Hepatocyte (in vitro differentiated cells): ENCODE data around the gene PXDN. TPM values are rescaled to one million over a fixed set of nuclear protein-coding genes. Genes with fewer than 3 reads are reported as not detected.

Source experiments
- DNase-seq: peaks from one replicate; pipeline ENCODE4 v3.0.0-alpha.2; 2016; ENCODE audit warnings: low spot score
- H2AFZ ChIP-seq: fragments of 200-600 bp; sonication (generic); 2 replicates; pipeline ENCODE4 v1.6.0; 2016; ENCODE audit warnings: antibody characterized with exemption, mild to moderate bottlenecking
- H3K27ac ChIP-seq: fragments of 200-600 bp; sonication (generic); 2 replicates; pipeline ENCODE4 v1.5.1; 2016; ENCODE audit warnings: mild to moderate bottlenecking
- H3K27me3 ChIP-seq: fragments of 200-600 bp; sonication (generic); 2 replicates; pipeline ENCODE4 v1.6.1; 2016
- H3K36me3 ChIP-seq: fragments of 200-600 bp; sonication (generic); replicated peaks from 2 replicates; pipeline ENCODE4 v1.5.1; 2016; ENCODE audit warnings: low read depth; ENCODE audit not compliant: insufficient read depth
- H3K4me1 ChIP-seq: fragments of 200-600 bp; sonication (generic); 2 replicates; pipeline ENCODE4 v1.5.1; 2016; ENCODE audit warnings: mild to moderate bottlenecking, moderate library complexity; ENCODE audit not compliant: insufficient read depth
- H3K4me2 ChIP-seq: fragments of 200-600 bp; sonication (generic); 2 replicates; pipeline ENCODE4 v1.6.0; 2016
- H3K4me3 ChIP-seq: fragments of 200-600 bp; sonication (generic); 2 replicates; pipeline ENCODE4 v1.5.1; 2016; ENCODE audit warnings: mild to moderate bottlenecking
- H3K79me2 ChIP-seq: fragments of 200-600 bp; sonication (generic); 2 replicates; pipeline ENCODE4 v1.6.0; 2017; ENCODE audit warnings: mild to moderate bottlenecking
- H3K9me2 ChIP-seq: fragments of 200-600 bp; sonication (generic); replicated peaks from 2 replicates; pipeline ENCODE4 v1.6.0; 2017; ENCODE audit warnings: mild to moderate bottlenecking; ENCODE audit not compliant: insufficient read depth
- H3K9me3 ChIP-seq: fragments of 200-600 bp; sonication (generic); 2 replicates; pipeline ENCODE4 v1.5.1; 2016; ENCODE audit warnings: low read depth, mild to moderate bottlenecking
- H4K20me1 ChIP-seq: fragments of 200-600 bp; sonication (generic); 2 replicates; pipeline ENCODE4 v1.6.0; 2016; ENCODE audit warnings: mild to moderate bottlenecking; ENCODE audit not compliant: insufficient read depth, poor library complexity, severe bottlenecking
- EZH2 ChIP-seq: fragments of 200-600 bp; sonication (generic); IDR thresholded peaks from 2 replicates; pipeline ENCODE4 v1.6.1; 2016; ENCODE audit warnings: antibody characterized with exemption, mild to moderate bottlenecking, borderline replicate concordance
- EZH2phosphoT487 ChIP-seq: fragments of 200-600 bp; sonication (generic); IDR thresholded peaks from one replicate; pipeline ENCODE4 v1.6.1; 2018; ENCODE audit warnings: antibody characterized with exemption, mild to moderate bottlenecking, low read depth, moderate library complexity; ENCODE audit not compliant: unreplicated experiment, severe bottlenecking
- WGBS: methylation state at CpG from one replicate; pipeline ENCODE4 v1.1.6; 2016; ENCODE audit warnings: low lambda C conversion rate; ENCODE audit errors: missing lambda C conversion rate; 5-methylcytosine and 5-hydroxymethylcytosine counted together
- polyA plus RNA-seq: library from polyadenylated mRNA; unstranded; fragments of >200 nt; fragmentation: Nextera tagmentation; extraction: Ambion mirVana; gene quantifications from 2 replicates; pipeline ENCODE4 v1.2.1, GENCODE V29; 2016
- total RNA-seq: library from RNA; depleted of rRNA; stranded (reverse); fragments of >200 nt; gene quantifications from 2 replicates; pipeline ENCODE4 v1.2.3, GENCODE V29; 2014
- TF ChIP-seq, protein P1 (sequence below): fragments of 200-600 bp; sonication (generic); IDR thresholded peaks from 2 replicates; pipeline ENCODE4 v1.5.1; 2016; ENCODE audit warnings: antibody characterized with exemption, mild to moderate bottlenecking; ENCODE audit not compliant: poor library complexity

The PXDN gene
- total and polyA plus RNA-seq, 2 experiments from 2014 or later, result 107 to 118 TPM

GRCh38 chr2:1618974-1619373 is 125.3 kb downstream of the PXDN start:
- Histone ChIP-seq H2AFZ (no peak overlapping the region), H3K4me1 (peaks cover 6% of the 10 kb centered on the region)
- TF ChIP-seq, protein P1, sequence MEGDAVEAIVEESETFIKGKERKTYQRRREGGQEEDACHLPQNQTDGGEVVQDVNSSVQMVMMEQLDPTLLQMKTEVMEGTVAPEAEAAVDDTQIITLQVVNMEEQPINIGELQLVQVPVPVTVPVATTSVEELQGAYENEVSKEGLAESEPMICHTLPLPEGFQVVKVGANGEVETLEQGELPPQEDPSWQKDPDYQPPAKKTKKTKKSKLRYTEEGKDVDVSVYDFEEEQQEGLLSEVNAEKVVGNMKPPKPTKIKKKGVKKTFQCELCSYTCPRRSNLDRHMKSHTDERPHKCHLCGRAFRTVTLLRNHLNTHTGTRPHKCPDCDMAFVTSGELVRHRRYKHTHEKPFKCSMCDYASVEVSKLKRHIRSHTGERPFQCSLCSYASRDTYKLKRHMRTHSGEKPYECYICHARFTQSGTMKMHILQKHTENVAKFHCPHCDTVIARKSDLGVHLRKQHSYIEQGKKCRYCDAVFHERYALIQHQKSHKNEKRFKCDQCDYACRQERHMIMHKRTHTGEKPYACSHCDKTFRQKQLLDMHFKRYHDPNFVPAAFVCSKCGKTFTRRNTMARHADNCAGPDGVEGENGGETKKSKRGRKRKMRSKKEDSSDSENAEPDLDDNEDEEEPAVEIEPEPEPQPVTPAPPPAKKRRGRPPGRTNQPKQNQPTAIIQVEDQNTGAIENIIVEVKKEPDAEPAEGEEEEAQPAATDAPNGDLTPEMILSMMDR, result no peak
- TF ChIP-seq EZH2phosphoT487 (no peak), EZH2 (no peak)

DNA sequence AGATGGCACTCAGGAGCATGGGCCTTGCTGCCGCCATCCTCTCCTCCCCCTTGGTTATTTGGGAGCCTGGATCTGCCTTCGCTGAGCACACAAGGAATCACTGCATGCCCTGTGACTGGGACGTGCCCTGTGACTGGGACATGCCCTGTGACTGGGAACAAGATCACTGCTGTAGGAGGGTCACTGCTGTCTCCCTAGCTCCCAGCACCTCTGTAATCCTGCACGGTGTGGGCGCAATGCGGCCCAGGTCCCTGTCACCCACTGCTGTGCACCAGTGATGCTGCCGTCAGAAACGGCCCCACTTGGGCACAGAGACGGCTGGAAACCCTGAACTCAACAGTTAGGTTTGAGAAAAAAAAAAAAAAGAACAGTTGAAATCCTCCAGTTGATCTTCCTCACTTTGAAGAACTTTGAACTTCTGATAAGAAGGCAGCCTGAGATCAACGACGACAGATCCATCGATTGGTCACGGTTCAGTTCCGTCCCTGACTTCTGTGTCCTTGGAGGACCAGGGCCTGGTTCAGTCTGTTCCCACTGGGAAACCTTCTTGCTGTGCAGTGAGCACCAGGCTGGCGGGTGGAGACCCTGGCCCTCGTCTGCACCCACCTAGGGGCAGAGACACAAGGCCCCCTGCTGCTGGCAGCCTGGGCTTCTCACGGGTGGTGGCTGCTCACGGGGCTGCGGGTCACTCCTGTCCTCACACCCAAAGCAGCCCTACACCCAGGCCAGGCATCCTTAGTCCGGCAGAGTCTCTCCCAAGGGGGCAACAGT is 125.9 kb downstream of the PXDN start:
- Histone ChIP-seq H3K4me1 (peaks cover 6% of the 10 kb centered on the region), H4K20me1 (no peaks in the 10 kb centered on the region), H3K4me2 (no peak overlapping the region), H3K27me3 (no peaks in the 10 kb centered on the region), H3K27ac (no peak overlapping the region), H3K9me3 (no peaks in the 10 kb centered on the region), H3K4me3 (no peak overlapping the region), H3K9me2 (no peaks in the 10 kb centered on the region), H2AFZ (no peak overlapping the region), H3K79me2 (no peaks in the 10 kb centered on the region), H3K36me3 (no peaks in the 10 kb centered on the region)
- DNase-seq, result no peak
- 70% methylated on average over 20 of the region's 20 CpGs for WGBS
- TF ChIP-seq EZH2 (no peak), EZH2phosphoT487 (no peak)
- TF ChIP-seq, protein P1, result no peak

More at GRCh38 chr2:1618974-1619373, 125.3 kb downstream of the PXDN start:
- Histone ChIP-seq H4K20me1 (no peaks in the 10 kb centered on the region), H3K27ac (no peak overlapping the region), H3K9me3 (no peaks in the 10 kb centered on the region), H3K4me3 (no peak overlapping the region), H3K36me3 (no peaks in the 10 kb centered on the region), H3K27me3 (no peaks in the 10 kb centered on the region), H3K79me2 (no peaks in the 10 kb centered on the region), H3K9me2 (no peaks in the 10 kb centered on the region), H3K4me2 (no peak overlapping the region)
- WGBS, result no CpG with 5 or more reads among the region's 3 CpGs
- no peak for DNase-seq

DNA sequence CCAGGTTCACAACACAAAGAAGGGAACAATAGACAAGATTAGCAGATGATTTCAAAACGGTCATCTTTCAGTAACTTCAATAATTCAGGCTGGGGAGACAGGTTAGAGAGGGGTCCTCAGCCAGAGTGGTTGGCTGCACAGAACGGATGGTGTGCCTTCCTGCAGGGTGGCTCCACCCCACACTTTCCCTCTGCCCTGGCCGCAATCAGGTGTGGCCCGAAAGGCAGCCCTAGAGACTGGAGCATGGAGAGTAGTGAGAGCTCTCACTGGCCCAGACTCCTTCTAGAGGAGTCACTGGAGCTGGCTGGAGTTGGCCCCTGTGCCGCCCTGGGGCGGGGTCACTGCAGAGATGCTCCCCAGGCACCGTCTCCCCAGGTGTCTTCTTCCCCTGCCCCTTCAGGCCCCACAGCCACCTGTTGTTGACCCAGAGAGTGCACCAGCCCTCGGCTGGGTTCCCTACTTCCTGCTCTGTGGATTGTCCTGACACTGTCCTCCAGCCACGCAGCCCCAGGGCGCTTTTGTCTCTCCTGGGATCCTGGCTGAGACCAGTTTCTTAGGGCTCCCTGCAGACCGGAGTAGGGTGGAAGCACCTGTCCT is 126.8 kb downstream of the PXDN start:
- no peaks in the 10 kb centered on the region for H3K79me2 ChIP-seq
- no peaks in the 10 kb centered on the region for H3K27me3 ChIP-seq
- H3K4me1 ChIP-seq, result peaks cover 6% of the 10 kb centered on the region
- 68% methylated on average over 7 of the region's 11 CpGs for WGBS
- H3K4me2 ChIP-seq, result no peak overlapping the region
- no peaks in the 10 kb centered on the region for H3K9me2 ChIP-seq
- no peak overlapping the region for H2AFZ ChIP-seq
- H3K4me3 ChIP-seq, result no peak overlapping the region
- no peak for DNase-seq
- no peak for TF ChIP-seq EZH2
- TF ChIP-seq EZH2phosphoT487, result no peak
- TF ChIP-seq, protein P1, result no peak
- no peaks in the 10 kb centered on the region for H4K20me1 ChIP-seq
- no peaks in the 10 kb centered on the region for H3K36me3 ChIP-seq
- no peak overlapping the region for H3K27ac ChIP-seq
- no peaks in the 10 kb centered on the region for H3K9me3 ChIP-seq
